GM10248 (cell line): ENCODE measurements around the gene CTAGE6.
"Not testable (repeated sequence)": the region's sequence is repeated elsewhere in the genome, so short reads cannot be mapped to it uniquely, and the experiment has no call there.

Source experiments
- CTCF ChIA-PET: fragments of 300-600 bp; sonication (Branson Sonifier 250); formaldehyde crosslinking; extraction: SDS; loops from one replicate; lab custom pipeline; 2021; ENCODE audit warnings: antibody characterized with exemption; lab: Yijun Ruan, JAX
- POLR2A ChIA-PET: fragments of 350-650 bp; sonication (Branson Sonifier 250); formaldehyde crosslinking; extraction: SDS; loops from one replicate; lab custom pipeline; 2020; ENCODE audit warnings: antibody characterized with exemption; lab: Yijun Ruan, JAX
- DNase-seq: peaks from one replicate; pipeline ENCODE4 v3.0.0; 2012; ENCODE audit errors: extremely low spot score
- CTCF ChIP-seq: IDR thresholded peaks from 2 replicates; pipeline ENCODE4 v1.5.1; 2012; ENCODE audit warnings: mild to moderate bottlenecking, low read depth; ENCODE audit errors: extremely low read depth, missing control alignments, control extremely low read depth

Gene CTAGE6

GRCh38 chr7:143737037-143737819, 20.3 kb downstream of the CTAGE6 start:
- DNase-seq = peak; percentile 46
- POLR2A ChIA-PET = not testable (repeated sequence)
- CTCF ChIA-PET = interaction anchor here (0.7 to 2.0 kb wide), 8 partner anchors 8 to 497 kb away, joined by 3 to 7 read pairs (median 4); no protein-coding TSS in a partner anchor
- TF ChIP-seq CTCF = peak; percentile 61

GRCh38 chr7:143735962-143736361, 21.5 kb downstream of the CTAGE6 start:
- DNase-seq = no peak
- ChIA-PET POLR2A (no interaction called here), CTCF (interaction anchor here (1.5 to 2.0 kb wide), 4 partner anchors 7 to 392 kb away, joined by 3 to 7 read pairs (median 6); no protein-coding TSS in a partner anchor)
- no peak for TF ChIP-seq CTCF

GRCh38 chr7:143733876-143734275, 23.6 kb downstream of the CTAGE6 start:
- ChIA-PET CTCF (no interaction called here), POLR2A (no interaction called here)
- no peak for DNase-seq
- no peak for TF ChIP-seq CTCF

- DNase-seq = no peak
- ChIA-PET POLR2A (no interaction called here), CTCF (interaction anchor here (1.4 kb wide), 1 partner anchor 9 kb away, joined by 7 read pairs; no protein-coding TSS in a partner anchor)
- TF ChIP-seq CTCF = no peak
These were observed 29.1 kb downstream of the CTAGE6 start for GRCh38 chr7:143728333-143728862.

GRCh38 chr7:143727561-143727960, 29.9 kb downstream of the CTAGE6 start:
- POLR2A ChIA-PET, CTCF ChIA-PET, DNase-seq: not testable (repeated sequence)

GRCh38 chr7:143726143-143726542, 31.4 kb downstream of the CTAGE6 start:
- DNase-seq, POLR2A ChIA-PET, CTCF ChIA-PET: not testable (repeated sequence)

- DNase-seq, POLR2A ChIA-PET, CTCF ChIA-PET: not testable (repeated sequence)
These were observed 37.2 kb downstream of the CTAGE6 start for GRCh38 chr7:143720335-143720734.

- POLR2A ChIA-PET, DNase-seq, CTCF ChIA-PET: not testable (repeated sequence)
These were observed 41.8 kb downstream of the CTAGE6 start for GRCh38 chr7:143715543-143716193.

- DNase-seq, CTCF ChIA-PET, POLR2A ChIA-PET: not testable (repeated sequence)
These were observed 42.7 kb downstream of the CTAGE6 start for GRCh38 chr7:143714581-143715454.

- CTCF ChIA-PET, POLR2A ChIA-PET, DNase-seq: not testable (repeated sequence)
These were observed 45.1 kb downstream of the CTAGE6 start for GRCh38 chr7:143712381-143712780.

- DNase-seq, POLR2A ChIA-PET, CTCF ChIA-PET: not testable (repeated sequence)
These were observed 45.7 kb downstream of the CTAGE6 start for GRCh38 chr7:143711727-143712324.
